HG03095 (cell line): ENCODE measurements around the gene OBSCN.

Source experiments
- ATAC-seq: cut with Tn5 transposase; IDR thresholded peaks from one replicate; pipeline ENCODE4 v1.9.1; 2021; ENCODE audit warnings: moderate library complexity; ENCODE audit not compliant: unreplicated experiment

The OBSCN gene

DNA sequence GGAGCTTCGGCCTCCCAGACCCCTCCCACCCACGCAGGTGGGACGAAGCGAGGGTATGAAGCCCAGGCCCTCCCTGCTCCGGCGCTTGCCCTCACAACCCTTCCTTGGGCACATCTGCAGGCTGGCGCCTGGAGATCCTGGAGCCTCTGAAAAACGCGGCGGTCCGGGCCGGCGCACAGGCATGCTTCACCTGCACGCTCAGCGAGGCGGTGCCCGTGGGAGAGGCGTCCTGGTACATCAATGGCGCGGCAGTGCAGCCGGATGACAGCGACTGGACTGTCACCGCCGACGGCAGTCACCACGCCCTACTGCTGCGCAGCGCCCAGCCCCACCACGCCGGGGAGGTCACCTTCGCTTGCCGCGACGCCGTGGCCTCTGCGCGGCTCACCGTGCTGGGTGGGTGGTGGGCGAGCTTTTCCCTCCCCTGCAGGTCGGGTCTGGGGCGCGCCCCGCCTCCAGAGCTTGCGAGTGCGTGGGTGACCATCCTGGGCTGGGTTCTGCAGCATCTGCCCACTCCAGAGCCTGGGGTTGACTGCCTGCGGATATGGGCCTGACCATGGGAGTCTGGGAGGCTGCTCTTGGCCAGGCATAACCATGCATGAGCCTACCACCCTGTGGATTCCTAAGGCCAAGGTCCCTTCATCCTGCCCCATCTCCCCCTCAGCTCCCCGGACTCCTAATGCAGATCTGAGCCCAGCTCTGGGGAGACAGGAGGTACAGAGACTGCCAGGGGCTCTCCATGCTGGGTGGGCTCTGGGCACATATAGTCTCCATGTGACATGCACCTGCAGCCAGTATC lies 108.9 kb downstream of the OBSCN start:
- no peak for ATAC-seq

DNA sequence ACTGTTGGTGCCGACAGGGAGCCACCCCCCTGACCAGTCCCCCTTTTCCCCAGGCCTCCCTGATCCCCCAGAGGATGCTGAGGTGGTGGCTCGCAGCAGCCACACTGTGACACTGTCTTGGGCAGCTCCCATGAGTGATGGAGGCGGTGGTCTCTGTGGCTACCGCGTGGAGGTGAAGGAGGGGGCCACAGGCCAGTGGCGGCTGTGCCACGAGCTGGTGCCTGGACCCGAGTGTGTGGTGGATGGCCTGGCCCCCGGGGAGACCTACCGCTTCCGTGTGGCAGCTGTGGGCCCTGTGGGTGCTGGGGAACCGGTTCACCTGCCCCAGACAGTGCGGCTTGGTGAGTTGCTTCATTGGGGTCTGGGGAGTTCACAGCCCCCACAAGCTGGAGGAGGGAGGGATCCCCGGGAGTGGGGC lies 109.6 kb downstream of the OBSCN start:
- no peak for ATAC-seq

DNA sequence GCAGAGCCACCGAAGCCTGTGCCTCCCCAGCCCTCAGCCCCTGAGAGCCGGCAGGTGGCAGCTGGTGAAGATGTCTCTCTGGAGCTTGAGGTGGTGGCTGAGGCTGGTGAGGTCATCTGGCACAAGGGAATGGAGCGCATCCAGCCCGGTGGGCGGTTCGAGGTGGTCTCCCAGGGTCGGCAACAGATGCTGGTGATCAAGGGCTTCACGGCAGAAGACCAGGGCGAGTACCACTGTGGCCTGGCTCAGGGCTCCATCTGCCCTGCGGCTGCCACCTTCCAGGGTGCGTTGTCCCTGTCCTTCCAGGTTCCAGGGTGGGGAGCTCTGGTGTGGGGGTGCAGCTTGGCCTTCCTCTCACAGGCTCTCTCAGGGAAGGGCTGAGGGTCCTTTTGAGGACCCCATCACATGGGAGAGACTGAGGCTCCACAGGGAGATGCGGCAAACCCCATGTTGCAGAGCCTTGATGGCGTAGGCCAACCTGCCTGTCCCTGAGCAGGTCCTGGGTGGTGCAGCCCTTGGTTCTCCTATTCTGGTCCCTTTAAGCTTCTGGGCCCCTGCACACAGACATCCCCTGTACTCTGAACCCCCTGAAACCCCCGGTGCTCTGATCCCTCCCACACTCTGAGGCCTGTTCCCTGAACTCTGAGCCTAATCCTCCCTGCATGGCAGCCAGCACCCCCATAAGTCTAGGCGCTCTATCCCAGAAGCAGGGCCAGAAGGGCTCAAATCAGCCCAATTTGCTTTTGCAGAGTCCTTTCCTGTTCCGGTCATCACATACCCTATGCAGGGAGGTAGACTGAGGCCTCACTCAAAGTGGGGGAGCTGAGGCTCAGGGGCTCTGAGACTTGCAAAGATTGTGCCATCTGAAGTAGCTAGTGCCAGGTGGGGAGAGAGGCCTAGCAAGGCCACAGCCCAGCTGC lies 110.3 kb downstream of the OBSCN start:
- no peak for ATAC-seq

- ATAC-seq, result no peak
These were observed 111.0 kb downstream of the OBSCN start for GRCh38 chr1:228318823-228319241.

GRCh38 chr1:228319352-228320088 lies 111.7 kb downstream of the OBSCN start:
- ATAC-seq, result no peak

- ATAC-seq, result no peak
These were observed 112.5 kb downstream of the OBSCN start for GRCh38 chr1:228320394-228320793.

- no peak for ATAC-seq
These were observed 113.6 kb downstream of the OBSCN start for GRCh38 chr1:228321435-228321834.

DNA sequence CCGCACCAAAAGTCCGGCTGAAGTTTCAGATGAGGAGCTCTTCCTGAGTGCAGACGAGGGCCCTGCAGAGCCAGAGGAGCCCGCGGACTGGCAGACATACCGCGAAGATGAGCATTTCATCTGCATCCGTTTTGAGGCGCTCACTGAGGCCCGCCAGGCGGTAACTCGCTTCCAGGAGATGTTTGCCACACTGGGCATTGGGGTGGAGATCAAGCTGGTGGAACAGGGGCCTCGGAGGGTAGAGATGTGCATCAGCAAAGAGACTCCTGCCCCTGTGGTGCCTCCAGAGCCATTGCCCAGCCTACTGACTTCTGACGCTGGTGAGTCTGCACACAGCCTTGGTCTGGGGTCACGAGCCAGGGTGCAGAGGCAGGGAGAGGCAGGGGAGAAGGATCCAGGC lies 114.1 kb downstream of the OBSCN start:
- ATAC-seq, result no peak

DNA sequence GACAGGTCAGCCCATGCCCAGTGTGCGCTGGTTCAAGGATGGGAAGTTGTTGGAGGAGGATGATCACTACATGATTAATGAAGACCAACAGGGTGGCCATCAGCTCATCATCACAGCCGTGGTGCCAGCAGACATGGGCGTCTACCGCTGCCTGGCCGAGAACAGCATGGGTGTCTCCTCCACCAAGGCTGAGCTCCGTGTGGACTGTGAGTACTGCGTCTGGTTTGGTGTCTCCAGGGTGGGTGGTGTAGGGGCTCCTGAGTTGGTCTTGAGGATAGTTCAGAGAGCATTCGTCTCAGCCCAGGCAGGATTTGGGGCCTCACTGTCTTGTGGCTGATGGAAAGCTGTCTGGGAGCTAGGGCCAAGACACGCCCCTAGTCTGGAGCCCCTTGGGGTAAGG lies 115.6 kb downstream of the OBSCN start:
- ATAC-seq, result no peak

DNA sequence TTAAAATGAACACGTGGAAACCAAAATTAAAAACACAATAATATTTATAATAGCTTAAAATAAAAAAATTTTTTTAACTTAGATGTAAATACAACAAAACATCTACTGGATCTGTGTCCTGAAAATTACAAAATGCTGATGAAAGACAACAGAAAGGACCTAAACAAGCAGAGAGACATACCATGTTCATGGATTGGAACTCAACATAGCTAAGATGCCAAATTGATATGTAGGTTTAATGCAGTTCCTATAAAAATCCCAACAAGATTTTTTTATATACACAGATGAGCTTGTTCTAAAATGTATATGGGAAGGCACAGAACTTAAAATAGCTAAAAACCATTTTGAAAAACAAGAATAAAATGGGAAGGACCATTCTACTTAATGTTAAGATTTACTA lies 117.4 kb downstream of the OBSCN start:
- no peak for ATAC-seq

DNA sequence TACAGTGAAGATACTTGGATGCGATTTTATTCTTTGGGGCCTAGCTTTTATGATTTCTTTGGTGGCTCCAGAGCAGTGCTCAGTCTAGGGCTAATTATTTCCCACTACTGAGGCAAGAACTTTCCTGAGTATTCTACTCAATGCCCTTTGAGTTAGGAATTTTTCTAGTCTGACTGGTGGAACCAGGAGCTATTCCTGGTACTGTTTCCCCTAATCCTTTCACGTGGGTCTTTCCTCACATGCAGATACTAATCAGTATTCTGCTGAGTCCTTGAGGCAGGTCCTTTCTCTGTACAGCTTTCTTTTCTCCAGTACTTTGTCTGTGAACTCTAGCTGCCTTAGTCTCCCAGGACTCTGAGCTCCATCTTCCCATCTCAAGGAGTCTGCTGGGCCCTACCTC lies 122.0 kb downstream of the OBSCN start:
- ATAC-seq, result no peak

- ATAC-seq, result no peak
These were observed 125.2 kb downstream of the OBSCN start for GRCh38 chr1:228332797-228333738.

DNA sequence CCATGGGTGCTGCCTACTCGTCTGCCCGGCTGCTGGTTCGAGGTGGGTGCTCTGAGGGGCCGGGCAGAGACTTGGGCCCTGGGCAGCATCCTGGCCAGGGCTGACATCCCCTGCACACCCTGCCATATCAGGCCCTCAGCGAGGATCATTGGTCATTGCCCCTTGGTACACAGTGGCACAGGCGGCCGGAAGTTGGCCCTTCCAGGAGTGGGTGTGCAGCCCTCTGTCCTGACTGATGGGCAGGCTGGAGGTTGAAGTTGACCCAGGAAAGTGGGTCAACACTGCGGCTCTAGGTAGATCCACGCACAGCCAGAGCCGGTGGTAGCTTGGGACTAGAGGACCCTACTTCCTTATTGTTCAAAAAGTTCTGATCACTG lies 125.9 kb downstream of the OBSCN start:
- no peak for ATAC-seq

DNA sequence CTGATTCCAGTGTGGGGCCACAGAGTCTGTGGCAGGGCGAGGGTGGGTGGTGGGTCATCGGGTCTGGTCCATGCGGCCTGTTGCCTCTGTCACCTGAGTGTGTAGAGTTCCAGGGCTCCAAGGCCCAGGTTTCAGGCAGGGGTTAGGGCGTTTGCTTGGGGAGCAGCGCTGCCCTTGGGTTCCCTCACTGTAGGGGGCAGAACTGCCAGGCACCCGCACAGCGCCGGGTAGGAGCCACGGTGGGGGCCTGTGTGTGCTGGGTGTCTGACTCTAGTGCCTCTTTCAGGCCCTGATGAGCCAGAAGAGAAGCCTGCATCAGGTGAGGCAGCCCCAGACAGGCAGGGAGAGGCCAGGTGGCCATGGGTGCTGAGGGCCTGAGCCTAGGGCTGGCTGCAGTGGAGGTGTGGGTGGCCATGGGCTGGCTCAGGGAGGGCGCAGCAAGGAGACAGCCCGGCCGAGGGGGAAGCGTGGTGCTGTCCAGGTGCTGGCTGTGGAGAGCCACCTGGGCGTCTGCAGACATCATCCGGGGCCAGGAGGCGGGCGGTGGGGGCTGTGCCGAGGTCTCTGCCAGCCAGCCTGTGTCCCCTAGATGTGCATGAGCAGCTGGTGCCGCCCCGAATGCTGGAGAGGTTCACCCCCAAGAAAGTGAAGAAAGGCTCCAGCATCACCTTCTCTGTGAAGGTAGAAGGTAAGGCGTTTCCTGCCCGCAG lies 126.5 kb downstream of the OBSCN start:
- no peak for ATAC-seq

GRCh38 chr1:228334954-228335353 lies 127.1 kb downstream of the OBSCN start:
- no peak for ATAC-seq

GRCh38 chr1:228335406-228336307 lies 127.8 kb downstream of the OBSCN start:
- ATAC-seq, result no peak

DNA sequence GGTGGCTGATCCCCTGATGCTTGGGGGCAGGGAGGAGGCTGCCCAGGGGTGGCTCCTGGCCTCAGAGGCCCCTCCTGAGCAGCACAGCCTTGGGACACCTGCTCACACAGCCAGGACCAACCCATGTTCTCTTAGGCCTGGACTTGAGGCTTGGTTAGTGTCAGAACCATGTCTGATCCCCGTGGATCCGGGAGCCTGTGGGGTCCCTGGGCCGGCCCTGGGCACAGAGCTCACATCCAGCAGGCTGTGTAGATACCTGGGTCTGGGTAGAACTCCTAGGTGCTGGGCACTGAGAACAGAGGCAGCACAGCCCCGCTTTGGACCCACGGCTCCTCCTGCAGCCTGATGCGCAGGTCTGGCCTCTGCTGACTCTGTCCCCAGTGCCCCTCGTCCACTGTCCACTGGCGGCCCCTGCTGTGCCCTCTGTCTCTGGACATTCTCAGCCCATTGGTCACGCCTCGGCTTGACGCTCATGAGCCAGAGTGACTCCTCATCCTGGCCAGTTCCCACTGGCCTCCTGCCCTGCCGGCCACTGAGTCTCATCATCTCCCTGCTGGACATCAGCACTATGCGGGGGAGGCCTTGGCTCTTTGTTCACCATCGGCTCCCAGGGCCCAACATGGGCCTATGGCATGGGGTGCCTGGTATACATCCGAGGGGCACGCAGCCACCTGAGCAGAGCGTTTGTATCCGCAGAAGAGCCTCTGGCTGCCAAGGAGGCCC lies 128.6 kb downstream of the OBSCN start:
- no peak for ATAC-seq

DNA sequence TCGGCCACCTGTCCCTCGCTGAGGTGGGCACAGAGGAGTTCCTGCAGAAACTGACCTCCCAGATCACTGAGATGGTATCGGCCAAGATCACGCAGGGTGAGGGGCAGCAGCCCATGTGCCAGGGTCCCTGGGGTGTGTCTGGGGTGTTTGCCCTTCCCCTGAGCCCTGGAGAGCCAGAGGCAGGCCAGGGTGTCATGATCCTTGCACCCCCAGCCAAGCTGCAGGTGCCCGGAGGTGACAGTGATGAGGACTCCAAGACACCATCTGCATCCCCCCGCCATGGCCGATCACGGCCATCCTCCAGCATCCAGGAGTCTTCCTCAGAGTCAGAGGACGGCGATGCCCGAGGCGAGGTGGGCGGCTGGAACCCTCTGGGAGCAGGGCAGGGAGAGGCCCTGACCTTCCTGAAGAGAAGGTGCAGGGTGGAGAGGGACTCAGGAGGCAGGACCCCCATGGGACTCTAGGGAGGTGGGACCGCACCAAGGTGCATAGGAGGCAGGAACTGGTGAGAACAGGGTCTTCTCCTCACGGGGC lies 129.3 kb downstream of the OBSCN start:
- no peak for ATAC-seq
